Measurements from ENCODE around the gene EIF4B. TPM values are rescaled to one million over a fixed set of nuclear protein-coding genes. Genes with fewer than 3 reads are reported as not detected.
A peak's percentile ranks its signal among the peaks of the same experiment; 100 is the strongest.

Gene EIF4B
- total and polyA plus RNA-seq, 2 of the 13 experiments (the other 11 are each of a cell fraction or from before 2014, with no cell fraction given): 416 to 548 TPM

- 0 out of 2 replicates have a peak, but pooled peaks have one; percentile 64 for TF ChIP-seq ZNF280B (CRISPR knock-in tag; IDR thresholded peaks at IDR 0.05; ENCODE audit: borderline replicate concordance)
- TF ChIP-seq ZNF276 (CRISPR knock-in tag; IDR thresholded peaks at IDR 0.05; ENCODE audit: low read depth): no peak
- TF ChIP-seq ZNF234 (CRISPR knock-in tag; conservative IDR thresholded peaks at IDR 0.05): no peak
- peak; percentile 100 for TF ChIP-seq PRPF4 (IDR thresholded peaks at IDR 0.05; ENCODE audit: low read depth, low read length, poor library complexity, severe bottlenecking)
- no peak for TF ChIP-seq GLMP (CRISPR knock-in tag; IDR thresholded peaks at IDR 0.05; ENCODE audit: borderline replicate concordance)
- TF ChIP-seq MYC (CRISPR knock-in tag; IDR thresholded peaks at IDR 0.05; ENCODE audit: borderline replicate concordance): peak; percentile 92
- TF ChIP-seq FLYWCH1 (CRISPR knock-in tag; IDR thresholded peaks at IDR 0.05): no peak
- no peak for TF ChIP-seq SMAD3 (CRISPR knock-in tag; IDR thresholded peaks at IDR 0.05)
- no peak for TF ChIP-seq ZNF562 (CRISPR knock-in tag; IDR thresholded peaks at IDR 0.05; ENCODE audit: borderline replicate concordance)
- peak; percentile 74 for TF ChIP-seq TEAD3 (CRISPR knock-in tag; optimal IDR thresholded peaks at IDR 0.05; ENCODE audit: borderline replicate concordance)
- TF ChIP-seq ZBTB20 (CRISPR knock-in tag; IDR thresholded peaks at IDR 0.05; ENCODE audit: borderline replicate concordance, low read depth): peak; percentile 82
- TF ChIP-seq E2F1 (CRISPR knock-in tag; IDR thresholded peaks at IDR 0.05): peak; percentile 58; the same call in 1 of the 2 replicates
- TF ChIP-seq CAMTA2 (CRISPR knock-in tag; IDR thresholded peaks at IDR 0.05; ENCODE audit: borderline replicate concordance): peak; percentile 54; the same call in 1 of the 2 replicates
- no peak for TF ChIP-seq TBP (CRISPR knock-in tag; IDR thresholded peaks at IDR 0.05)
- no peak for TF ChIP-seq FOXO1 (CRISPR knock-in tag; IDR thresholded peaks at IDR 0.05)
- 0 out of 2 replicates have a peak, but pooled peaks have one; percentile 78 for TF ChIP-seq SMYD3 (CRISPR knock-in tag; IDR thresholded peaks at IDR 0.05)
- TF ChIP-seq SP1 (IDR thresholded peaks at IDR 0.05): 0 out of 2 replicates have a peak, but pooled peaks have one; percentile 26
- peak; percentile 85 for TF ChIP-seq SP1 (CRISPR knock-in tag; IDR thresholded peaks at IDR 0.05)
- no peak for TF ChIP-seq CC2D1A (CRISPR knock-in tag; IDR thresholded peaks at IDR 0.05)
- peak; percentile 35; the same call in 1 of the 2 replicates for TF ChIP-seq ZSCAN9 (CRISPR knock-in tag; IDR thresholded peaks at IDR 0.05; ENCODE audit: borderline replicate concordance)
- TF ChIP-seq BRD4 (CRISPR knock-in tag; IDR thresholded peaks at IDR 0.05): peak; percentile 72; the same call in 1 of the 2 replicates
- TF ChIP-seq HNRNPH1 (optimal IDR thresholded peaks at IDR 0.05; ENCODE audit: low read depth, low read length): no peak
- no peak for TF ChIP-seq ARID3A (IDR thresholded peaks at IDR 0.05; ENCODE audit: low read depth, low read length)
Observed at GRCh38 chr12:53005986-53006809, at the start of gene EIF4B (continued).
